GM12878 (cell line): Measurements from ENCODE around the gene WWTR1. TPM values are rescaled to one million over a fixed set of nuclear protein-coding genes. Genes with fewer than 3 reads are reported as not detected.

ENCODE experiments used
- ATAC-seq: fragments of 200-7000 bp; cut with Tn5 transposase; 3 replicates; pipeline ENCODE4 v1.9.1; 2020; ENCODE audit warnings: mild to moderate bottlenecking, moderate library complexity
- BruUV-seq: library from RNA; stranded (reverse); fragments of 400-500 nt; replicated peaks from 2 replicates; lab custom pipeline; 2021; lab: Mats Ljungman, UMichigan
- CTCF ChIA-PET: fragments of 300-600 bp; sonication (Branson Sonifier 250); formaldehyde crosslinking; extraction: SDS; loops from one replicate; lab custom pipeline; 2021; ENCODE audit warnings: inconsistent platforms; lab: Yijun Ruan, JAX
- POLR2A ChIA-PET: fragments of 350-600 bp; formaldehyde crosslinking; extraction: SDS; loops from one replicate; lab custom pipeline; 2021; ENCODE audit warnings: inconsistent platforms; lab: Charles Lee
- RAD21 ChIA-PET: fragments of 300-600 bp; sonication (Branson Sonifier 250); formaldehyde crosslinking; loops from one replicate; lab custom pipeline; 2023; ENCODE audit warnings: antibody characterized with exemption; ENCODE audit not compliant: unreplicated experiment; lab: Charles Lee
- SMC1A ChIA-PET: fragments of 300-600 bp; sonication (Branson Sonifier 250); formaldehyde crosslinking; loops from one replicate; lab custom pipeline; 2023; ENCODE audit not compliant: unreplicated experiment, uncharacterized antibody; lab: Charles Lee
- DNase-seq: peaks from one replicate; pipeline ENCODE4 v3.0.0-alpha.2; 2011; ENCODE audit warnings: low read depth, low spot score
- FAIRE-seq: peaks from 3 replicates; lab custom pipeline; 2011; peaks lifted over from hg19 to GRCh38; lab: Jason Lieb, UNC
- H2AFZ ChIP-seq: 2 replicates; pipeline ENCODE4 v1.6.0; 2011; ENCODE audit warnings: low read depth, low read length, control low read depth; ENCODE audit not compliant: control insufficient read depth
- H3K27ac ChIP-seq: 2 replicates; pipeline ENCODE4 v1.5.1; 2011; ENCODE audit warnings: control low read depth; ENCODE audit not compliant: control insufficient read depth, insufficient read depth
- H3K27me3 ChIP-seq, 2 experiments: replicated peaks in 1 of 2; 2 replicates each; pipeline versions ENCODE4 v1.6.0 to v1.6.1; 2011; ENCODE audit warnings: low read length in 1 of 2; ENCODE audit not compliant: control insufficient read depth in 2 of 2, insufficient read depth in 2 of 2
- H3K36me3 ChIP-seq, 2 experiments: 2 replicates each; pipeline ENCODE4 v1.5.1; 2011; ENCODE audit warnings: low read length in 1 of 2; ENCODE audit not compliant: control insufficient read depth in 2 of 2, insufficient read depth in 2 of 2
- H3K4me1 ChIP-seq: 2 replicates; pipeline ENCODE4 v1.6.1; 2011; ENCODE audit warnings: mild to moderate bottlenecking, low read length, moderate library complexity, mixed read lengths; ENCODE audit not compliant: control insufficient read depth, insufficient read depth
- H3K4me2 ChIP-seq: 2 replicates; pipeline ENCODE4 v1.6.0; 2011; ENCODE audit warnings: control low read depth; ENCODE audit not compliant: control insufficient read depth, insufficient read depth
- H3K4me3 ChIP-seq: fragments of 200-600 bp; sonication (generic); 2 replicates; pipeline ENCODE4 v1.5.1; 2016
- H3K79me2 ChIP-seq: 2 replicates; pipeline ENCODE4 v1.6.0; 2011; ENCODE audit warnings: low read length; ENCODE audit not compliant: control insufficient read depth, insufficient read depth
- H3K9ac ChIP-seq: 2 replicates; pipeline ENCODE4 v1.8.0; 2011; ENCODE audit warnings: low read length, control low read depth, mixed read lengths; ENCODE audit not compliant: control insufficient read depth, insufficient read depth
- H3K9me3 ChIP-seq: replicated peaks from 3 replicates; pipeline ENCODE4 v1.5.1; 2011; ENCODE audit warnings: mild to moderate bottlenecking, low read length; ENCODE audit not compliant: control insufficient read depth, insufficient read depth
- H4K20me1 ChIP-seq: 2 replicates; pipeline ENCODE4 v1.6.0; 2011; ENCODE audit not compliant: control insufficient read depth, insufficient read depth
- EED ChIP-seq: sonication (generic); IDR thresholded peaks from 2 replicates; pipeline ENCODE4 v1.6.1; 2016; ENCODE audit warnings: antibody characterized with exemption, low read depth
- KLF5 ChIP-seq: fragments of 450-650 bp; IDR thresholded peaks from 2 replicates; pipeline ENCODE4 v1.6.1; 2014; ENCODE audit warnings: mild to moderate bottlenecking; ENCODE audit not compliant: partially characterized antibody
- LARP7 ChIP-seq: fragments of 450-650 bp; IDR thresholded peaks from 2 replicates; pipeline ENCODE4 v1.6.1; 2017; ENCODE audit warnings: mild to moderate bottlenecking
- NFIC ChIP-seq: IDR thresholded peaks from 2 replicates; pipeline ENCODE4 v1.6.1; 2012; ENCODE audit warnings: low read depth, mild to moderate bottlenecking, inconsistent platforms, low read length, moderate library complexity
- PAX5 ChIP-seq: IDR thresholded peaks from 2 replicates; pipeline ENCODE4 v1.6.1; 2011; ENCODE audit warnings: low read depth, low read length, borderline replicate concordance
- RELA ChIP-seq: fragments of 450-650 bp; IDR thresholded peaks from 2 replicates; pipeline ENCODE4 v1.8.0; 2014; ENCODE audit warnings: borderline replicate concordance; ENCODE audit not compliant: partially characterized antibody
- SMAD5 ChIP-seq: IDR thresholded peaks from 2 replicates; pipeline ENCODE4 v1.6.1; 2016; ENCODE audit warnings: antibody characterized with exemption, low read depth
- SMARCA5 ChIP-seq: fragments of 450-650 bp; IDR thresholded peaks from 2 replicates; pipeline ENCODE4 v1.6.1; 2017; ENCODE audit warnings: mild to moderate bottlenecking
- SP1 ChIP-seq: IDR thresholded peaks from one replicate; pipeline ENCODE4 v1.6.1; 2011; ENCODE audit warnings: low read depth, low read length
- SUZ12 ChIP-seq: fragments of 200-600 bp; sonication (generic); IDR thresholded peaks from one replicate; pipeline ENCODE4 v1.6.1; 2018; ENCODE audit warnings: antibody characterized with exemption, mild to moderate bottlenecking; ENCODE audit not compliant: unreplicated experiment
- TBL1XR1 ChIP-seq: IDR thresholded peaks from 2 replicates; pipeline ENCODE4 v1.6.1; 2012; ENCODE audit warnings: low read depth, low read length, improper control_type of control experiment
- TCF3 ChIP-seq: IDR thresholded peaks from 2 replicates; pipeline ENCODE4 v1.6.1; 2012; ENCODE audit warnings: low read depth, mild to moderate bottlenecking, low read length, borderline replicate concordance; ENCODE audit not compliant: insufficient read depth
- ZBTB40 ChIP-seq: fragments of 450-650 bp; IDR thresholded peaks from 2 replicates; pipeline ENCODE4 v1.6.1; 2016; ENCODE audit warnings: mild to moderate bottlenecking, moderate library complexity, borderline replicate concordance
- ZNF217 ChIP-seq: fragments of 450-650 bp; IDR thresholded peaks from 2 replicates; pipeline ENCODE4 v1.6.1; 2017; ENCODE audit warnings: antibody characterized with exemption, mild to moderate bottlenecking
- ZNF24 ChIP-seq: fragments of 450-650 bp; IDR thresholded peaks from 2 replicates; pipeline ENCODE4 v1.6.1; 2017; ENCODE audit warnings: antibody characterized with exemption, mild to moderate bottlenecking
- WGBS: methylation state at CpG from one replicate; pipeline ENCODE4 v1.1.6; 2016; ENCODE audit warnings: low lambda C conversion rate; ENCODE audit not compliant: insufficient replicate concordance, insufficient coverage; ENCODE audit errors: missing lambda C conversion rate; 5-methylcytosine and 5-hydroxymethylcytosine counted together
- in situ Hi-C: fragments of 300-500 bp; cut with MboI; formaldehyde crosslinking; loops from 9 replicates; pipeline ENCODE4 v1.14.3; 2018; ENCODE audit warnings: mixed read lengths
- intact Hi-C: fragments of 100-400 bp; cut with micrococcal nuclease; formaldehyde crosslinking; loops from one replicate; pipeline ENCODE4 v1.14.2; 2022; ENCODE audit not compliant: unreplicated experiment
- polyA plus RNA-seq, 11 experiments: library from polyadenylated mRNA; depleted of rRNA in 4 of 11; unstranded in 6 of 11; stranded (reverse) in 5 of 11; fragments of >200 nt; fragmentation: Nextera tagmentation in 4 of 11; fragmentation: Illumina TruSeq in 1 of 11; extraction: Ambion mirVana in 4 of 11; extraction: Trizol in 1 of 11; gene quantifications; 1 replicate in 1 of 11; 2 replicates in 10 of 11; pipeline versions ENCODE4 v1.2.1 to v1.2.3, GENCODE V29; 2011 to 2016; ENCODE audit warnings: inconsistent platforms in 2 of 11, missing spikeins in 2 of 11, low read depth in 1 of 11
- total RNA-seq, 4 experiments: library from RNA; depleted of rRNA in 3 of 4; stranded (reverse); fragments of >200 nt in 3 of 4; fragmentation: Illumina TruSeq in 1 of 4; extraction: Trizol in 1 of 4; gene quantifications; 2 replicates each; pipeline versions ENCODE4 v1.2.1 to v1.2.3, GENCODE V29; 2013 to 2021
- TF ChIP-seq, protein P1 (sequence below): fragments of 450-650 bp; IDR thresholded peaks from 2 replicates; pipeline ENCODE4 v1.6.1; 2018; ENCODE audit warnings: borderline replicate concordance, mild to moderate bottlenecking; ENCODE audit not compliant: partially characterized antibody

WWTR1 gene
- total and polyA plus RNA-seq, 10 of the 15 experiments (the other 5 are each of a cell fraction or from before 2014, with no cell fraction given), result 2.5 to 18.5 (median 5.8) TPM

- ChIA-PET RAD21 (interaction anchor here (0.7 to 11.1 kb wide), 9 partner anchors 11 to 577 kb away, joined by 4 to 272 read pairs (median 6); no protein-coding TSS in a partner anchor), CTCF (interaction anchor here (0.9 to 12.1 kb wide), 11 partner anchors 11 to 85 kb away, joined by 3 to 230 read pairs (median 4); no protein-coding TSS in a partner anchor), SMC1A (interaction anchor here (0.6 to 12.2 kb wide), 14 partner anchors 10 to 85 kb away, joined by 3 to 205 read pairs (median 7); no protein-coding TSS in a partner anchor), POLR2A (interaction anchor here (0.6 to 2.2 kb wide), 12 partner anchors 9 to 444 kb away, joined by 3 to 8 read pairs (median 4); no protein-coding TSS in a partner anchor)
- WGBS, result 100% methylated on average over 1 of the region's 1 CpG
- in situ Hi-C loops (no loop called here), intact Hi-C loops (no loop called here)
- no peak overlapping the region for H2AFZ ChIP-seq
- H3K27ac ChIP-seq, result no peak overlapping the region
- H3K4me2 ChIP-seq, result peak overlapping the region; percentile 41
- no peak for TF ChIP-seq NFIC
- no peak for TF ChIP-seq PAX5
- TF ChIP-seq LARP7, result no peak
- TF ChIP-seq ZNF24, result no peak
- TF ChIP-seq, protein P1, sequence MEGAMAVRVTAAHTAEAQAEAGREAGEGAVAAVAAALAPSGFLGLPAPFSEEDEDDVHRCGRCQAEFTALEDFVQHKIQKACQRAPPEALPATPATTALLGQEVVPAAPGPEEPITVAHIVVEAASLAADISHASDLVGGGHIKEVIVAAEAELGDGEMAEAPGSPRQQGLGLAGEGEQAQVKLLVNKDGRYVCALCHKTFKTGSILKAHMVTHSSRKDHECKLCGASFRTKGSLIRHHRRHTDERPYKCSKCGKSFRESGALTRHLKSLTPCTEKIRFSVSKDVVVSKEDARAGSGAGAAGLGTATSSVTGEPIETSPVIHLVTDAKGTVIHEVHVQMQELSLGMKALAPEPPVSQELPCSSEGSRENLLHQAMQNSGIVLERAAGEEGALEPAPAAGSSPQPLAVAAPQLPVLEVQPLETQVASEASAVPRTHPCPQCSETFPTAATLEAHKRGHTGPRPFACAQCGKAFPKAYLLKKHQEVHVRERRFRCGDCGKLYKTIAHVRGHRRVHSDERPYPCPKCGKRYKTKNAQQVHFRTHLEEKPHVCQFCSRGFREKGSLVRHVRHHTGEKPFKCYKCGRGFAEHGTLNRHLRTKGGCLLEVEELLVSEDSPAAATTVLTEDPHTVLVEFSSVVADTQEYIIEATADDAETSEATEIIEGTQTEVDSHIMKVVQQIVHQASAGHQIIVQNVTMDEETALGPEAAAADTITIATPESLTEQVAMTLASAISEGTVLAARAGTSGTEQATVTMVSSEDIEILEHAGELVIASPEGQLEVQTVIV, result no peak
- no peak for TF ChIP-seq SP1
- TF ChIP-seq ZNF217, result no peak
- no peak for TF ChIP-seq RELA
- TF ChIP-seq TCF3, result no peak
- TF ChIP-seq TBL1XR1, result no peak
- no peak for TF ChIP-seq EED
- no peak for TF ChIP-seq ZBTB40
- TF ChIP-seq SMAD5, result no peak
- TF ChIP-seq SMARCA5, result no peak
- TF ChIP-seq SUZ12, result no peak
- no peak for TF ChIP-seq KLF5
- H3K36me3 ChIP-seq, result no peaks in the 10 kb centered on the region
- FAIRE-seq, result no peak
- DNase-seq, result no peak
- no peak overlapping the region for H3K9ac ChIP-seq
- peaks cover 43% of the 10 kb centered on the region for H3K79me2 ChIP-seq
- H4K20me1 ChIP-seq, result no peaks in the 10 kb centered on the region
- H3K27me3 ChIP-seq, result no peaks in the 10 kb centered on the region
- BruUV-seq, result no TSS peak
- H3K9me3 ChIP-seq, result no peaks in the 10 kb centered on the region
- peak overlapping the region; percentile 37 for H3K4me3 ChIP-seq
- H3K4me1 ChIP-seq, result peaks cover 14% of the 10 kb centered on the region
- ATAC-seq, result no peak
These were observed 4.7 kb downstream of the WWTR1 start for GRCh38 chr3:149653136-149653535.
